Esophagus squamous epithelium (tissue), 4 donors: ENCODE data around the gene TNS1.

Source experiments
- POLR2A ChIP-seq, 4 donors: fragments of 450-650 bp; IDR thresholded peaks; one replicate each; pipeline ENCODE4 v1.6.1; 2017; ENCODE audit warnings: antibody characterized with exemption in 4 of 4, mild to moderate bottlenecking in 4 of 4, moderate library complexity in 3 of 4
- TF ChIP-seq, protein P1 (sequence below), 6 experiments: fragments of 450-650 bp in 4 of 6; fragments of 200-600 bp in 2 of 6; sonication (generic) in 2 of 6; IDR thresholded peaks; one replicate each; pipeline ENCODE4 v1.5.1; 2016 to 2019; ENCODE audit warnings: antibody characterized with exemption in 6 of 6, mild to moderate bottlenecking in 4 of 6, moderate library complexity in 4 of 6

DNA sequence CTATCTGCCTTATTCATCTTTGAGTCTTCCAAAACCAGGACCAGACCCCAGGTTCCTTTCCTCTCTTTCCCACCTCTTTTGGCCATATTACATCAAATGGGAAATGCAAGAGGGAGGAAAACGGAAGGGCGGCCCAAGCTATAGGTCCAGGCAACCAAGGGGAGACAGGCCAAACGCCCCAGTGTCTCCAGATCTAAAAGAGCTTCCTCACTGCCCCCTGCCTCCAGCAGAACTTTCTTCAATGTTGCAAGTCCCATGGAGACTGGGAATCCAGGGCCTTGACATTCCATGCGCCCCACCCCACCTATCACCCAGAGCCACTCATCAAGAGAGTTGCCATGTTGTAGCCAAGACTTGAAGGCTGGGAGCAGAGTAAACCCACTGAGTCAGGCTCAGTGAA, 15.4 kb downstream of the TNS1 start:
- no peak for TF ChIP-seq POLR2A (IDR thresholded peaks at IDR 0.05)
- TF ChIP-seq, protein P1, sequence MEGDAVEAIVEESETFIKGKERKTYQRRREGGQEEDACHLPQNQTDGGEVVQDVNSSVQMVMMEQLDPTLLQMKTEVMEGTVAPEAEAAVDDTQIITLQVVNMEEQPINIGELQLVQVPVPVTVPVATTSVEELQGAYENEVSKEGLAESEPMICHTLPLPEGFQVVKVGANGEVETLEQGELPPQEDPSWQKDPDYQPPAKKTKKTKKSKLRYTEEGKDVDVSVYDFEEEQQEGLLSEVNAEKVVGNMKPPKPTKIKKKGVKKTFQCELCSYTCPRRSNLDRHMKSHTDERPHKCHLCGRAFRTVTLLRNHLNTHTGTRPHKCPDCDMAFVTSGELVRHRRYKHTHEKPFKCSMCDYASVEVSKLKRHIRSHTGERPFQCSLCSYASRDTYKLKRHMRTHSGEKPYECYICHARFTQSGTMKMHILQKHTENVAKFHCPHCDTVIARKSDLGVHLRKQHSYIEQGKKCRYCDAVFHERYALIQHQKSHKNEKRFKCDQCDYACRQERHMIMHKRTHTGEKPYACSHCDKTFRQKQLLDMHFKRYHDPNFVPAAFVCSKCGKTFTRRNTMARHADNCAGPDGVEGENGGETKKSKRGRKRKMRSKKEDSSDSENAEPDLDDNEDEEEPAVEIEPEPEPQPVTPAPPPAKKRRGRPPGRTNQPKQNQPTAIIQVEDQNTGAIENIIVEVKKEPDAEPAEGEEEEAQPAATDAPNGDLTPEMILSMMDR (IDR thresholded peaks at IDR 0.05), result no peak
